Muscle layer of colon (tissue), 2 donors: ENCODE data around the gene PADI4.

Experiments used
- H3K27ac ChIP-seq: one replicate; pipeline ENCODE4 v1.7.0; 2013; ENCODE audit warnings: low read depth, mild to moderate bottlenecking, low read length, moderate library complexity
- H3K27me3 ChIP-seq, 2 donors: one replicate each; pipeline ENCODE4 v1.7.0; 2013; ENCODE audit warnings: low read length in 2 of 2, mild to moderate bottlenecking in 2 of 2; ENCODE audit not compliant: insufficient read depth in 2 of 2, control insufficient read depth in 1 of 2
- H3K36me3 ChIP-seq: one replicate; pipeline ENCODE4 v1.7.0; 2013; ENCODE audit warnings: mild to moderate bottlenecking, low read length; ENCODE audit not compliant: insufficient read depth
- H3K4me1 ChIP-seq: one replicate; pipeline ENCODE4 v1.7.0; 2013; ENCODE audit warnings: mild to moderate bottlenecking, low read length; ENCODE audit not compliant: insufficient read depth
- H3K4me3 ChIP-seq, 2 donors: one replicate each; pipeline ENCODE4 v1.7.0; 2013; ENCODE audit warnings: low read length in 2 of 2, low read depth in 1 of 2, mild to moderate bottlenecking in 1 of 2, moderate library complexity in 1 of 2
- H3K9ac ChIP-seq: one replicate; pipeline ENCODE4 v1.7.0; 2013; ENCODE audit warnings: low read length
- H3K9me3 ChIP-seq: one replicate; pipeline ENCODE4 v1.7.0; 2013; ENCODE audit warnings: mild to moderate bottlenecking, low read length
- donor health status: abdominal sarcoma.
- donor health status: Adenocarcinoma of cecum.

Gene PADI4, protein sequence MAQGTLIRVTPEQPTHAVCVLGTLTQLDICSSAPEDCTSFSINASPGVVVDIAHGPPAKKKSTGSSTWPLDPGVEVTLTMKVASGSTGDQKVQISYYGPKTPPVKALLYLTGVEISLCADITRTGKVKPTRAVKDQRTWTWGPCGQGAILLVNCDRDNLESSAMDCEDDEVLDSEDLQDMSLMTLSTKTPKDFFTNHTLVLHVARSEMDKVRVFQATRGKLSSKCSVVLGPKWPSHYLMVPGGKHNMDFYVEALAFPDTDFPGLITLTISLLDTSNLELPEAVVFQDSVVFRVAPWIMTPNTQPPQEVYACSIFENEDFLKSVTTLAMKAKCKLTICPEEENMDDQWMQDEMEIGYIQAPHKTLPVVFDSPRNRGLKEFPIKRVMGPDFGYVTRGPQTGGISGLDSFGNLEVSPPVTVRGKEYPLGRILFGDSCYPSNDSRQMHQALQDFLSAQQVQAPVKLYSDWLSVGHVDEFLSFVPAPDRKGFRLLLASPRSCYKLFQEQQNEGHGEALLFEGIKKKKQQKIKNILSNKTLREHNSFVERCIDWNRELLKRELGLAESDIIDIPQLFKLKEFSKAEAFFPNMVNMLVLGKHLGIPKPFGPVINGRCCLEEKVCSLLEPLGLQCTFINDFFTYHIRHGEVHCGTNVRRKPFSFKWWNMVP

DNA sequence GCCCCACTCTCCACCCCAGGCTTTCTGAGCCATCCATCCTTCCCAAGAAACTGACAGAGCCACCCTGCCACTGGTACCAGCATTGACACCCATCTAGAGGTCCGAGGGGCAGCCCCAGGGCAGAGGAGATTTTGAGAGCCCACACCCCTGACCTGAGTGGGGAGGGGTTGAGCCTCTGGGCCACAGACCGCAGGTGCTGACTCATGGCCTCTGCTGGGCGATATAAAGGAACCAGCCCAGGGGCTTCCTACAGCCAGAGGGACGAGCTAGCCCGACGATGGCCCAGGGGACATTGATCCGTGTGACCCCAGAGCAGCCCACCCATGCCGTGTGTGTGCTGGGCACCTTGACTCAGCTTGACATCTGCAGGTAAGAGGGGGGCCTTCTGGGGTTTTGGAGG, at the start of gene PADI4:
PADI4 (plus strand) TSS at position 252 of the 400 bp plus-strand sequence; CDS start at position 278, 26 bp downstream.
- H3K4me1 ChIP-seq, result no peaks in the 10 kb centered on the region
- no peaks in the 10 kb centered on the region for H3K9me3 ChIP-seq
- peaks cover 0 to 10% of the 10 kb centered on the region in 2 donors for H3K27me3 ChIP-seq
- H3K36me3 ChIP-seq, result no peaks in the 10 kb centered on the region
- no peak within 1 kb of the TSS for H3K4me3 ChIP-seq
- no peak within 1 kb of the TSS for H3K27ac ChIP-seq
- H3K9ac ChIP-seq, result no peak within 1 kb of the TSS

DNA sequence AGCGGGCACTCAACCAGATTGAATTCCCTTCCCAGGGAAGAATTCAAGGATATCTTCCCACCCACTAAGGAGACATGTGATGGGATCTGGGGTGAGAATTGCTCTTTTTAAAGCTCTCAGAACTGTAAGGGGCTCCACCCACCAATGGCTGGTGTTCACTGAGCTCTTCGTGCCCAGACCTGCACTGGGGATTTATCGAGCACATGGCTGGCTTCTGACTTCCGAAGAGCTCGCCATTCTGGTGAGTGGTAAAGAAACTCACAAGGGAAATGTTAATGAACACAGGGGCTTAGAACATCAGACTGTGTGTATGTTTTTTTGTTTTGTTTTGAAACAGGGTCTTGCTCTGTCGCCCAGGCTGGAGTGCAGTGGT, 49.3 kb upstream of the PADI4 start:
- Histone ChIP-seq H3K4me1 (no peaks in the 10 kb centered on the region), H3K9me3 (no peaks in the 10 kb centered on the region), H3K4me3 (no peak overlapping the region), H3K27me3 (peaks cover 0 to 6% of the 10 kb centered on the region in 2 donors), H3K27ac (no peak overlapping the region), H3K36me3 (no peaks in the 10 kb centered on the region), H3K9ac (no peak overlapping the region)

DNA sequence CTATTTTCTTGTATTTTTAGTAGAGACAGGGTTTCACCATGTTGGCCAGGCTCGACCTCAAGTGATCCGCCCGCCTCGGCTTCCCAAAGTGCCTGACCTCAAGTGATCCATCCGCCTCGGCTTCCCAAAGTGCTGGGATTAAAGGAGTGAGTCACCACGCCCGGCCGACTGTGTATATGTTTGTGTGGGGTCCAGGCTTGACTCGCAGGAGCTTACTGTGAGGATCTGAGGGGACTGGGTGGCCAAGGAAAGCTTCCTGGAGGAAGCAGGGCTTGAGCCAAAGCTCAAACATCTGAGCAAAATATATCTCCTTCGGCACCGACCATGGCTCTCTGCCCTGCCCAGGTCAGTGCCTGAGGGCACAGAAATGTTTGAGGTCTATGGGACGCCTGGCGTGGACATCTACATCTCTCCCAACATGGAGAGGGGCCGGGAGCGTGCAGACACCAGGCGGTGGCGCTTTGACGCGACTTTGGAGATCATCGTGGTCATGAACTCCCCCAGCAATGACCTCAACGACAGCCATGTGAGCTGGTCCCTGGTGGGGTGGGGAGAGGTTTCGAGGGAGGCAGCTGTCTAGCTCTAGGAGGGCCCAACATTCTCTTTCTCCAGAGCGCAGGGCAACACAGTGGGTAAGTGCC, 48.6 kb upstream of the PADI4 start:
- no peaks in the 10 kb centered on the region for H3K9me3 ChIP-seq

DNA sequence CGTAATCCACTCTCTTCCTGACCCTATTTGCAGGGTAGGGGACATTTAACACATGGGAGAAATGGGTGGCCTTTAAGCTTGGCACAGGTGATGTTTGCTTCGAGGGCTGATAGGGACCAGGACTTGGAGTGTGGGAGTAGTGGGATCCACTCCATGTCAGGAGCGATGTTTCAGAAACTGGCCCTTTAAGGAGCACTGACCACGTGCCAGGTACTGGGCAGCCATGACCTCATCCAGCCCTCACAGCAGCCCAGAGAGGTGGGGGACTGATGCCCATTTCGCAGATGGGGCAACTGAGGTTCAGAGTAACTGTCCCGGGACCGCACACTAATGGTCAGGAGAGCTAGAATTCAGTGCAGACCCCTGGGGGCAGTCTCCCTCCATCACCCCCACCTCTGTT, 47.7 kb upstream of the PADI4 start:
- Histone ChIP-seq H3K4me3 (no peak overlapping the region), H3K9me3 (no peaks in the 10 kb centered on the region), H3K4me1 (no peaks in the 10 kb centered on the region), H3K36me3 (no peaks in the 10 kb centered on the region), H3K9ac (no peak overlapping the region), H3K27me3 (peaks cover 0 to 6% of the 10 kb centered on the region in 2 donors), H3K27ac (no peak overlapping the region)

More for the DNA sequence above, 48.6 kb upstream of the PADI4 start:
- H3K9ac ChIP-seq, result no peak overlapping the region
- peaks cover 0 to 6% of the 10 kb centered on the region in 2 donors for H3K27me3 ChIP-seq
- H3K4me3 ChIP-seq, result no peak overlapping the region
- H3K27ac ChIP-seq, result no peak overlapping the region
- H3K4me1 ChIP-seq, result no peaks in the 10 kb centered on the region
- no peaks in the 10 kb centered on the region for H3K36me3 ChIP-seq

DNA sequence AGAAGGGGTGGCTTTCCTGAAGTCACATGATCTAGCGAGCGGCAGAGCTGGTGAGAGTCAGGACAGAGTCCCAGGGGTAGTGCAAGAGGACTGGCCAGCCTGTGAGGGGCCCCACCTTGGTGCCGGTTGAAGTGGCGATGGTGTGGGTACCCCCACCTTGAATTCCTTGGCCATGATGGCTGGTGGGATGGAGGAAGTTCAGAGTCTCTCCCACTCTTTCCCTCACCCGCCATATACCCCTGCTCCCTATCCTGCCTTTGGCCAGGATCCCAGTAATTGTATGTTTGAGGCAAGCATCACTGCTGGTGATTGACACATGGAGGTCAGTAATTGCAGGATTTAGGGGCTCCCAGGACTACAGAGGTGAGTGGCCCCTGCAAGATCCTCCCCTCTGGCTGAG, 47.3 kb upstream of the PADI4 start:
- Histone ChIP-seq H3K36me3 (no peaks in the 10 kb centered on the region), H3K4me1 (no peaks in the 10 kb centered on the region), H3K9ac (no peak overlapping the region), H3K27me3 (peaks cover 0 to 6% of the 10 kb centered on the region in 2 donors), H3K27ac (no peak overlapping the region), H3K9me3 (no peaks in the 10 kb centered on the region), H3K4me3 (no peak overlapping the region)

DNA sequence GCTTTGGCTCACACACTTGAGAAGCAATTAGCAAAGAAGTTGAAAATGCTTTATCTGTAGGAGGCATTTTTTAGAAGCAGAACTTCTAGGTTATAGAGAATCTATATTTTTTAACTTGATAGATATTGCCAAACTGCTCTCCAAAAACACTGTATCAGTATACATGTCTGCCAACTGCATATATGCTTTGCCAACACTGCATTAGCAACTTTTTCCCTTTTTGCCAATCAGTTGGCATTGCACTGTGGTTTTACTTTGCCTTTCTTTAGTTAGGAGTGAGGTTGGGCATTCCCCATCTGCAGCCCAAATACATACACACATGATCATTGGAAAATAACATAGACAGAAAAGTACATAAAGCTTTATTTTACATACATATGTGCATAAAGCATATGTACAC, 44.1 kb upstream of the PADI4 start:
- H3K36me3 ChIP-seq, result no peaks in the 10 kb centered on the region
- no peaks in the 10 kb centered on the region for H3K9me3 ChIP-seq
- no peak overlapping the region for H3K27ac ChIP-seq
- no peaks in the 10 kb centered on the region for H3K27me3 ChIP-seq
- H3K9ac ChIP-seq, result no peak overlapping the region
- no peaks in the 10 kb centered on the region for H3K4me1 ChIP-seq
- H3K4me3 ChIP-seq, result no peak overlapping the region

DNA sequence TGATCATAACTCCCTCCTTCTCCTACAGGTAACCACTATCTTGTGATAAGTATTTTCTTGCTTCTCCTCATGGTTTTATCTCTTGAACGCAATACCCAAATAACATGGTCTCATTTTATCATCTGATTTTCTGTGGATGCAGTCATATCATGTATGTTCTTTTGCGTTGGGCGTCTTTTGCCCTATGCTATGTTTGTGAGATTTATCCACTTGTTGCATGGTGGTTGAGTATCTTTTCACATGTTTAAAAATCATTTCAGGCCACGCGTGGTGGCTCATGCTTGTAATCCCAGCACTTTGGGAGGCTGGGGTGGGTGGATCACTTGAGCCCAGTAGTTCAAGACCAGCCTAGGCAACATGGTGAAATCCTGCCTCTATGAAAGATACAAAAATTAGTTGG, 43.5 kb upstream of the PADI4 start:
- Histone ChIP-seq H3K9ac (no peak overlapping the region), H3K4me1 (no peaks in the 10 kb centered on the region), H3K27ac (no peak overlapping the region), H3K27me3 (no peaks in the 10 kb centered on the region), H3K4me3 (no peak overlapping the region), H3K36me3 (no peaks in the 10 kb centered on the region), H3K9me3 (no peaks in the 10 kb centered on the region)

DNA sequence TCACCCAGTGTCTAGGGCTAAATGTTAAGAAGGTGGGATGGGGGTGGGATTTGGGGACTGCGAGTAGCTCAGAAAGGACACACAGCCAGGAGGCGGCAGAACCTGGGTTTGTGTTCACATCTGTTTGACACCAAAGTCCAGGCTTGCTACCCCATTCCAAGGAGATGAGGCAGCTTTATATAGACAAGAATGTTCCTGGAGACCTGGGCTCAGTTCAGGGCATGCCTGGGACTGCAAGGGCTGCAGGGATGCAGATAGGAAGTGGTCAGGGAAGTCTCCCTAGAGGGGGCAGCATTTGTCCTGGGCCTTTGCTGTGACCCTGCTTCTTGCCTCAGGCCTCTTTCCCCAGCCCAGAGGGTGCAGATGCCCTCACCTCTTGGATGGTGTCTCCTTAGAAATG, 42.8 kb upstream of the PADI4 start:
- no peaks in the 10 kb centered on the region for H3K9me3 ChIP-seq
- no peak overlapping the region for H3K9ac ChIP-seq
- no peak overlapping the region for H3K4me3 ChIP-seq
- H3K4me1 ChIP-seq, result no peaks in the 10 kb centered on the region
- no peaks in the 10 kb centered on the region for H3K27me3 ChIP-seq
- H3K27ac ChIP-seq, result no peak overlapping the region
- no peaks in the 10 kb centered on the region for H3K36me3 ChIP-seq

DNA sequence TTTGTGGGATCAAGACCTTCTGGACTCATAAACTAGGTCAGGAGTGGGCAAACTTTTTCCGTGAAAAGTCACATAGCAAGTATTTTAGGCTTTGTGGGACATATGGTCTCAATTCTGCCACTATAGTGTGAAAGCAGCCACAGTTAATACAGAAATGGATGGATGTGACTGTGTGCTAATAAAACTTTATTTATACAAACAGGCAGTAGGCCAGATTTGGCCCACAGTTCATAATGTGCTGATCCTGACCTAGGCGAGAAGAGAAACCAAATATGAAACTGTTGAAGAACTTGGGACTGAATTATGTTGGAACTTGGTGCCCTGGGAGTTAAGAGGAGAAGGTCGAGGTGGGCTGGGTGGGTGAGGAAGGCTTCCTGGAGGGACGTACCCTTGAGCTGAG, 42.0 kb upstream of the PADI4 start:
- no peaks in the 10 kb centered on the region for H3K9me3 ChIP-seq
- H3K27ac ChIP-seq, result no peak overlapping the region
- H3K36me3 ChIP-seq, result no peaks in the 10 kb centered on the region
- no peak overlapping the region for H3K9ac ChIP-seq
- H3K27me3 ChIP-seq, result no peaks in the 10 kb centered on the region
- H3K4me1 ChIP-seq, result no peaks in the 10 kb centered on the region
- H3K4me3 ChIP-seq, result no peak overlapping the region

DNA sequence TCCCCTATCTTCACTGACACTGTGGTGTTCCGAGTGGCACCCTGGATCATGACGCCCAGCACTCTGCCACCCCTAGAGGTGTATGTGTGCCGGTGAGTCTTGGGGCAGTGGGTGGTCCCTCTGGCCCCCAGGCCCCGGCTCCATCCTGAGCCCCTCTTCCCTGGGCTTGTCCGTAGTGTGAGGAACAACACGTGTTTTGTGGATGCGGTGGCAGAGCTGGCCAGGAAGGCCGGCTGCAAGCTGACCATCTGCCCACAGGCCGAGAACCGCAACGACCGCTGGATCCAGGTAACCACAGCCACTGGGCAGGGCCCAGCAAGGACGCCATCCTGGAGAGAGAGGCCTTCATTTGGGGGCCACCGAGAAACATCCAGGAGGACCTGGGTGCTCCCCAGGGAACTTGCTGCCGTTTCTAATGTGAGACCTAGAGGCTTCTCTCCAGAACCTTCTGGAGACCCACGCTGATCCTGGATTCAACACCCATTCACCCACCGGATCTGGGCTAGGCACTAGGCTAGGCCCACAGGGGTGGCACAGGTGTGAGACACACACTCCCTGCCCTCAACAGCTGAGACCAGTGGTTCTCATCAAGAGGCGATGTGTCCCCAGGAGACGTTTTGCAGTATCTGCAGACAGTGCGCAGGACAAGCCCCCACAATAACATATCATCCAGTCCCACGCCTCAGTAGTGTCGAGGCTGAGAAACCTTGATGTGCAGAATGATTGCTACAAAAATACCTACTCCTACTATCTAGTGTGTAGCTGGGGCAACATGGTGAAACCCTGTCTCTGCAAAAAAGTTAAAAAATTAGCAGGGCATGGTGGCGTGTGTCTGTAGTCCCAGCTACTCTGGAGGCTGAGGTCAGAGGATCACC, 36.9 kb upstream of the PADI4 start:
- no peaks in the 10 kb centered on the region for H3K36me3 ChIP-seq
- no peak overlapping the region for H3K27ac ChIP-seq
- H3K9ac ChIP-seq, result no peak overlapping the region
- no peaks in the 10 kb centered on the region for H3K4me1 ChIP-seq
- no peaks in the 10 kb centered on the region for H3K9me3 ChIP-seq
- peaks cover 0 to 6% of the 10 kb centered on the region in 2 donors for H3K27me3 ChIP-seq
- H3K4me3 ChIP-seq, result no peak overlapping the region

DNA sequence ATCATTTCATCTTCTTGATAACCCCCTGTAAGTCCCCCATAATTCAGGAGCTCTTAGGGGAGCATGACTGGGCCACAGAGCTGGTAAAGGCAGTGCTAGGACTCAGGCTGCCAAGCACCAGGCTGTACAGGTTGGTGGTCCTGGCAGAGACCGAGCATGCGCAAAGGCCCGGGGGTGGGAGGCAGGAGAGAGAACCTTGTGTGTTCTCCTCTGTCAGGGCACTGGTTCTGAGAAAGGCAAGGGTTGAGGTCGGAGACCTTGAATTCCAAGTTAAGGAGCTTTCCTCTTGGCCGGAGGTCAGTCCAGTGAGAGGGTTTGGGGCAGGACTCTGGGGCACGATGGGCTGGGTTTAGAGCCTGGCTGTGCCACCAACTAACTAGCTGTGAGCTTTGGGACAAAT, 35.9 kb upstream of the PADI4 start:
- Histone ChIP-seq H3K4me3 (no peak overlapping the region), H3K4me1 (no peaks in the 10 kb centered on the region), H3K27ac (no peak overlapping the region), H3K27me3 (peaks cover 0 to 6% of the 10 kb centered on the region in 2 donors), H3K9me3 (no peaks in the 10 kb centered on the region), H3K9ac (no peak overlapping the region), H3K36me3 (no peaks in the 10 kb centered on the region)
